ENCODE results near the gene HHIPL1.

The HHIPL1 gene

GRCh38 chr14:99649643-99650042 is 4.7 kb downstream of the HHIPL1 start:
- H3F3A ChIP-seq (ENCODE audit: low read depth): no peaks in the 10 kb centered on the region
- H3K27me3 ChIP-seq (ENCODE audit: insufficient read depth, low read length, poor library complexity, severe bottlenecking): no peaks in the 10 kb centered on the region
- no peaks in the 10 kb centered on the region for H3K9me2 ChIP-seq (replicated peaks; ENCODE audit: low read depth, low read length)
- H3K4me3 ChIP-seq (ENCODE audit: low read length, poor library complexity, severe bottlenecking): no peak overlapping the region
- H2AFZ ChIP-seq (ENCODE audit: low read length): no peak overlapping the region
- H4K20me1 ChIP-seq (ENCODE audit: insufficient read depth, low read length, poor library complexity, severe bottlenecking): no peaks in the 10 kb centered on the region
- H3K4me2 ChIP-seq (ENCODE audit: low read depth, low read length, poor library complexity, severe bottlenecking): no peak overlapping the region
- no peak for TF ChIP-seq EZH2phosphoT487 (IDR thresholded peaks at IDR 0.05; ENCODE audit: borderline replicate concordance)
- TF ChIP-seq CTCF (conservative IDR thresholded peaks at IDR 0.05; ENCODE audit: low read length): no peak
- H3K9me3 ChIP-seq (ENCODE audit: insufficient read depth, low read depth, low read length): no peaks in the 10 kb centered on the region
- H3K79me2 ChIP-seq (ENCODE audit: insufficient read depth, low read length): no peaks in the 10 kb centered on the region
- no peaks in the 10 kb centered on the region for H3K4me1 ChIP-seq (ENCODE audit: insufficient read depth, low read length, poor library complexity, severe bottlenecking)
- H3K36me3 ChIP-seq (ENCODE audit: insufficient read depth, low read length): no peaks in the 10 kb centered on the region
- H3K9ac ChIP-seq (ENCODE audit: low read depth, low read length, poor library complexity, severe bottlenecking): no peak overlapping the region

- no peaks in the 10 kb centered on the region for H3F3A ChIP-seq (ENCODE audit: low read depth)
- H3K79me2 ChIP-seq (ENCODE audit: insufficient read depth, low read length): no peaks in the 10 kb centered on the region
- H4K20me1 ChIP-seq (ENCODE audit: insufficient read depth, low read length, poor library complexity, severe bottlenecking): no peaks in the 10 kb centered on the region
- no peaks in the 10 kb centered on the region for H3K9me2 ChIP-seq (replicated peaks; ENCODE audit: low read depth, low read length)
- no peak overlapping the region for H3K4me2 ChIP-seq (ENCODE audit: low read depth, low read length, poor library complexity, severe bottlenecking)
- H3K4me3 ChIP-seq (ENCODE audit: low read length, poor library complexity, severe bottlenecking): no peak overlapping the region
- no peaks in the 10 kb centered on the region for H3K9me3 ChIP-seq (ENCODE audit: insufficient read depth, low read depth, low read length)
- H3K27me3 ChIP-seq (ENCODE audit: insufficient read depth, low read length, poor library complexity, severe bottlenecking): no peaks in the 10 kb centered on the region
- no peaks in the 10 kb centered on the region for H3K4me1 ChIP-seq (ENCODE audit: insufficient read depth, low read length, poor library complexity, severe bottlenecking)
- H3K9ac ChIP-seq (ENCODE audit: low read depth, low read length, poor library complexity, severe bottlenecking): no peak overlapping the region
- H2AFZ ChIP-seq (ENCODE audit: low read length): no peak overlapping the region
- TF ChIP-seq CTCF (conservative IDR thresholded peaks at IDR 0.05; ENCODE audit: low read length) (no peak), EZH2phosphoT487 (IDR thresholded peaks at IDR 0.05; ENCODE audit: borderline replicate concordance) (no peak)
- no peaks in the 10 kb centered on the region for H3K36me3 ChIP-seq (ENCODE audit: insufficient read depth, low read length)
Observed at GRCh38 chr14:99650189-99650588, 5.3 kb downstream of the HHIPL1 start.

GRCh38 chr14:99651953-99652746 is 7.2 kb downstream of the HHIPL1 start:
- no peak overlapping the region for H3K4me2 ChIP-seq (ENCODE audit: low read depth, low read length, poor library complexity, severe bottlenecking)
- H3F3A ChIP-seq (ENCODE audit: low read depth): no peaks in the 10 kb centered on the region
- no peaks in the 10 kb centered on the region for H3K4me1 ChIP-seq (ENCODE audit: insufficient read depth, low read length, poor library complexity, severe bottlenecking)
- H3K79me2 ChIP-seq (ENCODE audit: insufficient read depth, low read length): no peaks in the 10 kb centered on the region
- no peaks in the 10 kb centered on the region for H4K20me1 ChIP-seq (ENCODE audit: insufficient read depth, low read length, poor library complexity, severe bottlenecking)
- no peak overlapping the region for H2AFZ ChIP-seq (ENCODE audit: low read length)
- no peaks in the 10 kb centered on the region for H3K9me2 ChIP-seq (replicated peaks; ENCODE audit: low read depth, low read length)
- no peak overlapping the region for H3K9ac ChIP-seq (ENCODE audit: low read depth, low read length, poor library complexity, severe bottlenecking)
- H3K4me3 ChIP-seq (ENCODE audit: low read length, poor library complexity, severe bottlenecking): no peak overlapping the region
- H3K27me3 ChIP-seq (ENCODE audit: insufficient read depth, low read length, poor library complexity, severe bottlenecking): no peaks in the 10 kb centered on the region
- no peaks in the 10 kb centered on the region for H3K9me3 ChIP-seq (ENCODE audit: insufficient read depth, low read depth, low read length)
- TF ChIP-seq CTCF (conservative IDR thresholded peaks at IDR 0.05; ENCODE audit: low read length) (no peak), EZH2phosphoT487 (IDR thresholded peaks at IDR 0.05; ENCODE audit: borderline replicate concordance) (no peak)
- H3K36me3 ChIP-seq (ENCODE audit: insufficient read depth, low read length): no peaks in the 10 kb centered on the region

All from Loucy (cell line).